SK-N-SH treated with all-trans-retinoic acid at 6 μM for 48 hours (cell line): ENCODE results near the gene FUT3.

Experiments used
- CSDC2 ChIP-seq: fragments of 250-450 bp; sonication (Bioruptor Pico); IDR thresholded peaks from 2 replicates; pipeline ENCODE4 v1.5.0; 2020; ENCODE audit warnings: mild to moderate bottlenecking, moderate library complexity
- ESRRG ChIP-seq: fragments of 250-450 bp; sonication (Bioruptor Pico); IDR thresholded peaks from 2 replicates; pipeline ENCODE4 v1.6.1; 2021; ENCODE audit warnings: mild to moderate bottlenecking
- OSR1 ChIP-seq: fragments of 250-450 bp; sonication (Bioruptor Pico); IDR thresholded peaks from 2 replicates; pipeline ENCODE4 v1.8.0; 2022; ENCODE audit warnings: moderate library complexity, mild to moderate bottlenecking, inconsistent platforms
- PATZ1 ChIP-seq: fragments of 250-450 bp; sonication (Bioruptor Pico); IDR thresholded peaks from 2 replicates; pipeline ENCODE4 v1.8.0; 2020; ENCODE audit warnings: mild to moderate bottlenecking, moderate library complexity, borderline replicate concordance
- POU6F1 ChIP-seq: fragments of 250-450 bp; sonication (Bioruptor Pico); IDR thresholded peaks from 2 replicates; pipeline ENCODE4 v1.8.0; 2021; ENCODE audit warnings: low read depth, mild to moderate bottlenecking, moderate library complexity, borderline replicate concordance
- PPARA ChIP-seq: fragments of 250-450 bp; sonication (Bioruptor Pico); IDR thresholded peaks from 2 replicates; pipeline ENCODE4 v1.5.0; 2020; ENCODE audit warnings: mild to moderate bottlenecking, borderline replicate concordance
- RARB ChIP-seq: fragments of 250-450 bp; sonication (Bioruptor Pico); IDR thresholded peaks from 2 replicates; pipeline ENCODE4 v1.8.0; 2021; ENCODE audit warnings: mild to moderate bottlenecking, moderate library complexity
- SNAI2 ChIP-seq: fragments of 250-450 bp; sonication (Bioruptor Pico); IDR thresholded peaks from 2 replicates; pipeline ENCODE4 v1.5.0; 2020; ENCODE audit warnings: mild to moderate bottlenecking, moderate library complexity
- ZC3H10 ChIP-seq: fragments of 250-450 bp; sonication (Bioruptor Pico); IDR thresholded peaks from 2 replicates; pipeline ENCODE4 v1.5.1; 2021; ENCODE audit warnings: mild to moderate bottlenecking, moderate library complexity
- ZFP3 ChIP-seq: fragments of 250-450 bp; sonication (Bioruptor Pico); IDR thresholded peaks from 2 replicates; pipeline ENCODE4 v1.5.0; 2020; ENCODE audit warnings: mild to moderate bottlenecking, moderate library complexity
- ZNF8 ChIP-seq: fragments of 450-650 bp; formaldehyde crosslinking; IDR thresholded peaks from 2 replicates; pipeline ENCODE4 v1.5.0; 2020; ENCODE audit warnings: mild to moderate bottlenecking, moderate library complexity

- no peak for TF ChIP-seq SNAI2 (CRISPR knock-in tag)
- no peak for TF ChIP-seq ZC3H10 (CRISPR knock-in tag)
- no peak for TF ChIP-seq ZFP3 (CRISPR knock-in tag)
- TF ChIP-seq OSR1 (CRISPR knock-in tag): no peak
- TF ChIP-seq ESRRG (CRISPR knock-in tag): no peak
- no peak for TF ChIP-seq PPARA (CRISPR knock-in tag)
- no peak for TF ChIP-seq PATZ1 (CRISPR knock-in tag)
- no peak for TF ChIP-seq RARB (CRISPR knock-in tag)
- no peak for TF ChIP-seq POU6F1 (CRISPR knock-in tag)
- no peak for TF ChIP-seq ZNF8 (CRISPR knock-in tag)
- TF ChIP-seq CSDC2: no peak
These were observed 34.0 kb downstream of the FUT3 start for GRCh38 chr19:5817218-5817617.
